Endodermal cell (in vitro differentiated cells): ENCODE measurements around the gene FXYD3. TPM values are rescaled to one million over a fixed set of nuclear protein-coding genes. Genes with fewer than 3 reads are reported as not detected.

Source experiments
- DNase-seq: peaks from one replicate; pipeline ENCODE4 v3.0.0-alpha.2; 2017
- H3K27ac ChIP-seq: 2 replicates; pipeline ENCODE4 v1.5.1; 2013; ENCODE audit warnings: mild to moderate bottlenecking, low read depth, low read length, moderate library complexity
- H3K27me3 ChIP-seq: 2 replicates; pipeline ENCODE4 v1.6.1; 2013; ENCODE audit warnings: mild to moderate bottlenecking, low read length, moderate library complexity; ENCODE audit not compliant: insufficient read depth, control insufficient read depth, poor library complexity, severe bottlenecking
- H3K36me3 ChIP-seq: 2 replicates; pipeline ENCODE4 v1.7.0; 2013; ENCODE audit warnings: mild to moderate bottlenecking, low read length, moderate library complexity; ENCODE audit not compliant: control insufficient read depth, insufficient read depth
- H3K4me1 ChIP-seq: one replicate; pipeline ENCODE4 v1.7.0; 2013; ENCODE audit warnings: low read length; ENCODE audit not compliant: control insufficient read depth, insufficient read depth
- H3K4me3 ChIP-seq: 2 replicates; pipeline ENCODE4 v1.5.1; 2013; ENCODE audit warnings: mild to moderate bottlenecking, low read length, moderate library complexity
- H3K9ac ChIP-seq: 2 replicates; pipeline ENCODE4 v1.6.1; 2013; ENCODE audit warnings: mild to moderate bottlenecking, low read length, moderate library complexity; ENCODE audit not compliant: poor library complexity, severe bottlenecking; ENCODE audit errors: extremely low read depth
- H3K9me3 ChIP-seq: 2 replicates; pipeline ENCODE4 v1.6.1; 2013; ENCODE audit warnings: mild to moderate bottlenecking, low read length, moderate library complexity; ENCODE audit not compliant: control insufficient read depth
- H3K27ac Mint-ChIP-seq: 2 replicates; pipeline ENCODE4 v1.8.0; 2020; ENCODE audit warnings: mixed read lengths
- H3K27me3 Mint-ChIP-seq: 2 replicates; pipeline ENCODE4 v1.8.0; 2021; ENCODE audit warnings: mild to moderate bottlenecking, mixed read lengths; ENCODE audit not compliant: insufficient read depth
- H3K36me3 Mint-ChIP-seq: 2 replicates; pipeline ENCODE4 v1.8.0; 2020; ENCODE audit warnings: low read depth, mixed read lengths
- H3K4me1 Mint-ChIP-seq: 2 replicates; pipeline ENCODE4 v1.8.0; 2020; ENCODE audit warnings: mixed read lengths
- H3K4me3 Mint-ChIP-seq: 2 replicates; pipeline ENCODE4 v1.8.0; 2020; ENCODE audit warnings: mild to moderate bottlenecking, moderate library complexity, mixed read lengths
- H3K9me3 Mint-ChIP-seq: 2 replicates; pipeline ENCODE4 v1.8.0; 2020; ENCODE audit warnings: mild to moderate bottlenecking, mixed read lengths
- WGBS, 2 experiments: methylation state at CpG; one replicate each; pipeline versions ENCODE4 v1.1.5 to v1.1.7; 2013; ENCODE audit warnings: missing lambda C conversion rate in 2 of 2, mixed read lengths in 1 of 2; ENCODE audit not compliant: insufficient coverage in 1 of 2, insufficient read length in 1 of 2; 5-methylcytosine and 5-hydroxymethylcytosine counted together
- total RNA-seq, 2 donors: library from RNA; stranded (reverse); fragmentation: NEBNext Ultra II Directional in 1 of 2; extraction: Animal tissue kit (Norgen Biotek cat#: 25700) in 1 of 2; gene quantifications; 2 replicates in 1 of 2; 3 replicates in 1 of 2; pipeline ENCODE4 v1.2.1, GENCODE V29; 2021
- TF ChIP-seq, protein P1 (sequence below): fragments of 200-600 bp; sonication (generic); conservative IDR thresholded peaks from 2 replicates; pipeline ENCODE4 v1.5.0; 2021; ENCODE audit warnings: antibody characterized with exemption, mild to moderate bottlenecking

The FXYD3 gene
- total RNA-seq, 2 donors from 2014 or later: not detected

- no peak overlapping the region for H3K27ac Mint-ChIP-seq
Observed at GRCh38 chr19:35153701-35154524, 38.3 kb downstream of the FXYD3 start.

GRCh38 chr19:35154525-35155406 lies 39.1 kb downstream of the FXYD3 start, which contains the start of gene FXYD5:
FXYD5 (plus strand) TSS chr19:35154735; CDS start chr19:35155551, 816 bp downstream.
- TF ChIP-seq, protein P1, sequence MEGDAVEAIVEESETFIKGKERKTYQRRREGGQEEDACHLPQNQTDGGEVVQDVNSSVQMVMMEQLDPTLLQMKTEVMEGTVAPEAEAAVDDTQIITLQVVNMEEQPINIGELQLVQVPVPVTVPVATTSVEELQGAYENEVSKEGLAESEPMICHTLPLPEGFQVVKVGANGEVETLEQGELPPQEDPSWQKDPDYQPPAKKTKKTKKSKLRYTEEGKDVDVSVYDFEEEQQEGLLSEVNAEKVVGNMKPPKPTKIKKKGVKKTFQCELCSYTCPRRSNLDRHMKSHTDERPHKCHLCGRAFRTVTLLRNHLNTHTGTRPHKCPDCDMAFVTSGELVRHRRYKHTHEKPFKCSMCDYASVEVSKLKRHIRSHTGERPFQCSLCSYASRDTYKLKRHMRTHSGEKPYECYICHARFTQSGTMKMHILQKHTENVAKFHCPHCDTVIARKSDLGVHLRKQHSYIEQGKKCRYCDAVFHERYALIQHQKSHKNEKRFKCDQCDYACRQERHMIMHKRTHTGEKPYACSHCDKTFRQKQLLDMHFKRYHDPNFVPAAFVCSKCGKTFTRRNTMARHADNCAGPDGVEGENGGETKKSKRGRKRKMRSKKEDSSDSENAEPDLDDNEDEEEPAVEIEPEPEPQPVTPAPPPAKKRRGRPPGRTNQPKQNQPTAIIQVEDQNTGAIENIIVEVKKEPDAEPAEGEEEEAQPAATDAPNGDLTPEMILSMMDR: peak; percentile 36
- H3K9ac ChIP-seq: peak within 1 kb of the TSS; percentile 15
- peak within 1 kb of the TSS; percentile 59 for H3K27ac Mint-ChIP-seq
- peak within 1 kb of the TSS; percentile 86 for H3K4me3 Mint-ChIP-seq
- H3K9me3 ChIP-seq: no peaks in the 10 kb centered on the region
- H3K27me3 Mint-ChIP-seq: peaks cover 36% of the 10 kb centered on the region
- DNase-seq: peak; percentile 87
- no peaks in the 10 kb centered on the region for H3K9me3 Mint-ChIP-seq
- H3K4me1 ChIP-seq: no peaks in the 10 kb centered on the region
- WGBS, 2 experiments: 0 to 2% methylated on average over 8 to 49 of the region's 49 CpGs
- no peak within 1 kb of the TSS for H3K27ac ChIP-seq
- no peaks in the 10 kb centered on the region for H3K36me3 ChIP-seq
- peaks cover 11% of the 10 kb centered on the region for H3K36me3 Mint-ChIP-seq
- H3K4me3 ChIP-seq: peak within 1 kb of the TSS; percentile 78
- H3K4me1 Mint-ChIP-seq: peaks cover 6% of the 10 kb centered on the region
- peaks cover 27% of the 10 kb centered on the region for H3K27me3 ChIP-seq

More at GRCh38 chr19:35153701-35154524, 38.3 kb downstream of the FXYD3 start:
- no peaks in the 10 kb centered on the region for H3K36me3 ChIP-seq
- no peaks in the 10 kb centered on the region for H3K4me1 ChIP-seq
- WGBS, 2 experiments: 7 to 40% methylated on average over 1 to 35 of the region's 36 CpGs
- no peak overlapping the region for H3K27ac ChIP-seq
- DNase-seq: peak; percentile 88
- peak overlapping the region; percentile 86 for H3K4me3 Mint-ChIP-seq
- H3K9ac ChIP-seq: no peak overlapping the region
- H3K27me3 Mint-ChIP-seq: peaks cover 36% of the 10 kb centered on the region
- peak overlapping the region; percentile 78 for H3K4me3 ChIP-seq
- H3K9me3 ChIP-seq: no peaks in the 10 kb centered on the region
- TF ChIP-seq, protein P1: peak; percentile 83
- no peaks in the 10 kb centered on the region for H3K9me3 Mint-ChIP-seq
- peaks cover 27% of the 10 kb centered on the region for H3K27me3 ChIP-seq
- peaks cover 6% of the 10 kb centered on the region for H3K4me1 Mint-ChIP-seq
- H3K36me3 Mint-ChIP-seq: peaks cover 5% of the 10 kb centered on the region

DNA sequence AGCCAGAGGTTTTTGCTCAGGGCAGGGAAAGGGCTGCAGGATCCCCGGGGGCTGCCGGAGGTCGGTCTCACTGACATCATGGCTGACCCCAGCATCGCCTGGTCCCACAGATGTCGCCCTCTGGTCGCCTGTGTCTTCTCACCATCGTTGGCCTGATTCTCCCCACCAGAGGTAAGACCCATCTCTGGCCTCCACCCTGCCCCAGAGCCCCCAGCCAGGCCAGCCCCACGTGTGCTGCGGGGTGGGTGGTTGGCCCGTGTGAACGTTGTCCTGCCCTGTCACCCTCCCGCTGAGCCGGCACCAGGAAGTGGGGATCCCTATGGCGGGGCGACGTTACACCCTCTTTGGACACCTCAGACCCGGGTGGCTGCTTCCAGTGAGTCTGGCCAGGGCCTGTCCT lies 39.8 kb downstream of the FXYD3 start:
- H3K4me3 ChIP-seq: peak overlapping the region; percentile 78

More for the DNA sequence above, 39.8 kb downstream of the FXYD3 start:
- peaks cover 36% of the 10 kb centered on the region for H3K27me3 Mint-ChIP-seq
- WGBS, 2 experiments: 39 to 42% methylated on average over 10 to 17 of the region's 17 CpGs
- peak overlapping the region; percentile 15 for H3K9ac ChIP-seq
- H3K27ac ChIP-seq: no peak overlapping the region
- no peaks in the 10 kb centered on the region for H3K4me1 ChIP-seq
- H3K36me3 ChIP-seq: no peaks in the 10 kb centered on the region
- H3K27ac Mint-ChIP-seq: no peak overlapping the region
- TF ChIP-seq, protein P1: no peak
- H3K36me3 Mint-ChIP-seq: peaks cover 11% of the 10 kb centered on the region
- peaks cover 27% of the 10 kb centered on the region for H3K27me3 ChIP-seq
- no peaks in the 10 kb centered on the region for H3K9me3 Mint-ChIP-seq
- peaks cover 6% of the 10 kb centered on the region for H3K4me1 Mint-ChIP-seq
- no peak for DNase-seq
- no peaks in the 10 kb centered on the region for H3K9me3 ChIP-seq
- H3K4me3 Mint-ChIP-seq: peak overlapping the region; percentile 86
